HEK293 (cell line): ENCODE results near the gene TMEM130.

Source experiments
- HOXC10 ChIP-seq: sonication (generic); formaldehyde crosslinking; IDR thresholded peaks from 2 replicates; pipeline ENCODE4 v1.8.1; 2023; ENCODE audit warnings: mild to moderate bottlenecking, missing genetic modification reagents
- ZNF426 ChIP-seq: fragments of 450-650 bp; formaldehyde crosslinking; IDR thresholded peaks from 2 replicates; pipeline ENCODE4 v1.5.1; 2017; ENCODE audit warnings: missing biosample characterization, missing genetic modification characterization, mild to moderate bottlenecking, inconsistent platforms, moderate library complexity
- ZNF670 ChIP-seq: fragments of 450-650 bp; formaldehyde crosslinking; IDR thresholded peaks from 2 replicates; pipeline ENCODE4 v1.5.1; 2016; ENCODE audit warnings: missing biosample characterization, missing genetic modification characterization, low read depth
- TF ChIP-seq, protein P1 (sequence below): fragments of 450-650 bp; formaldehyde crosslinking; IDR thresholded peaks from 2 replicates; pipeline ENCODE4 v1.5.1; 2016; ENCODE audit warnings: missing biosample characterization, missing genetic modification characterization
- TF ChIP-seq, protein P2 (sequence below): fragments of 450-650 bp; formaldehyde crosslinking; IDR thresholded peaks from 2 replicates; pipeline ENCODE4 v1.5.1; 2016; ENCODE audit warnings: missing biosample characterization, missing genetic modification characterization
- TF ChIP-seq, protein P3 (sequence below): fragments of 450-650 bp; formaldehyde crosslinking; IDR thresholded peaks from 2 replicates; pipeline ENCODE4 v1.5.1; 2016; ENCODE audit warnings: missing biosample characterization, missing genetic modification characterization
- TF ChIP-seq, protein P4 (sequence below): fragments of 450-650 bp; formaldehyde crosslinking; IDR thresholded peaks from 2 replicates; pipeline ENCODE4 v1.5.1; 2017; ENCODE audit warnings: missing biosample characterization, missing genetic modification characterization
- TF ChIP-seq, protein P5 (sequence below): fragments of 450-650 bp; formaldehyde crosslinking; IDR thresholded peaks from 2 replicates; pipeline ENCODE4 v1.5.1; 2016; ENCODE audit warnings: missing biosample characterization, missing genetic modification characterization

DNA sequence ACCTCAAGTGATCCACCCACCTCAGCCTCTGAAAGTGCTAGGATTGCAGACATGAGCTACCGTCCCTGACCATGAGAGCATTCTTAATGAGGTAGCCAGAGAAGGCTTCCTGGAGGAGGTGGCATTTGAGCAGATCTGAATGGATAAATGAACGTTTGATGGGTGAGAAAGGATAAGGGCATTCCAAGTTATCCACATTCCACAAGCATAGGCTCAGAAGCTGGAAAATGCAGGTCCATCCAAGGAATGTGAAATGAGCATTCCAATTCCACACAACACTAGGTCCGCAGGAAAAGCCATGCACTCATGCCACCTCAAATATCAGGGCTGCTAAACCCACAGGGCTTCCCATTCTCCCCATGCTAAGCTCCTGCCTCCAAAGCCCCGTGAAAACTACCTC is 17.0 kb downstream of the TMEM130 start:
- TF ChIP-seq HOXC10 (CRISPR knock-in tag) (no peak), ZNF670 (tag by site-specific recombination) (no peak), ZNF426 (tag by site-specific recombination) (no peak)
- TF ChIP-seq, protein P1, sequence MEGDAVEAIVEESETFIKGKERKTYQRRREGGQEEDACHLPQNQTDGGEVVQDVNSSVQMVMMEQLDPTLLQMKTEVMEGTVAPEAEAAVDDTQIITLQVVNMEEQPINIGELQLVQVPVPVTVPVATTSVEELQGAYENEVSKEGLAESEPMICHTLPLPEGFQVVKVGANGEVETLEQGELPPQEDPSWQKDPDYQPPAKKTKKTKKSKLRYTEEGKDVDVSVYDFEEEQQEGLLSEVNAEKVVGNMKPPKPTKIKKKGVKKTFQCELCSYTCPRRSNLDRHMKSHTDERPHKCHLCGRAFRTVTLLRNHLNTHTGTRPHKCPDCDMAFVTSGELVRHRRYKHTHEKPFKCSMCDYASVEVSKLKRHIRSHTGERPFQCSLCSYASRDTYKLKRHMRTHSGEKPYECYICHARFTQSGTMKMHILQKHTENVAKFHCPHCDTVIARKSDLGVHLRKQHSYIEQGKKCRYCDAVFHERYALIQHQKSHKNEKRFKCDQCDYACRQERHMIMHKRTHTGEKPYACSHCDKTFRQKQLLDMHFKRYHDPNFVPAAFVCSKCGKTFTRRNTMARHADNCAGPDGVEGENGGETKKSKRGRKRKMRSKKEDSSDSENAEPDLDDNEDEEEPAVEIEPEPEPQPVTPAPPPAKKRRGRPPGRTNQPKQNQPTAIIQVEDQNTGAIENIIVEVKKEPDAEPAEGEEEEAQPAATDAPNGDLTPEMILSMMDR (tag by site-specific recombination) = no peak
- TF ChIP-seq, protein P2, sequence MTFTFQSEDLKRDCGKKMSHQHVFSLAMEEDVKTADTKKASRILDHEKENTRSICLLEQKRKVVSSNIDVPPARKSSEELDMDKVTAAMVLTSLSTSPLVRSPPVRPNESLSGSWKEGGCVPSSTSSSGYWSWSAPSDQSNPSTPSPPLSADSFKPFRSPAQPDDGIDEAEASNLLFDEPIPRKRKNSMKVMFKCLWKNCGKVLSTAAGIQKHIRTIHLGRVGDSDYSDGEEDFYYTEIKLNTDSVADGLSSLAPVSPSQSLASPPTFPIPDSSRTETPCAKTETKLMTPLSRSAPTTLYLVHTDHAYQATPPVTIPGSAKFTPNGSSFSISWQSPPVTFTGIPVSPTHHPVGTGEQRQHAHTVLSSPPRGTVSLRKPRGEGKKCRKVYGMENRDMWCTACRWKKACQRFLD (tag by site-specific recombination) = no peak
- TF ChIP-seq, protein P3, sequence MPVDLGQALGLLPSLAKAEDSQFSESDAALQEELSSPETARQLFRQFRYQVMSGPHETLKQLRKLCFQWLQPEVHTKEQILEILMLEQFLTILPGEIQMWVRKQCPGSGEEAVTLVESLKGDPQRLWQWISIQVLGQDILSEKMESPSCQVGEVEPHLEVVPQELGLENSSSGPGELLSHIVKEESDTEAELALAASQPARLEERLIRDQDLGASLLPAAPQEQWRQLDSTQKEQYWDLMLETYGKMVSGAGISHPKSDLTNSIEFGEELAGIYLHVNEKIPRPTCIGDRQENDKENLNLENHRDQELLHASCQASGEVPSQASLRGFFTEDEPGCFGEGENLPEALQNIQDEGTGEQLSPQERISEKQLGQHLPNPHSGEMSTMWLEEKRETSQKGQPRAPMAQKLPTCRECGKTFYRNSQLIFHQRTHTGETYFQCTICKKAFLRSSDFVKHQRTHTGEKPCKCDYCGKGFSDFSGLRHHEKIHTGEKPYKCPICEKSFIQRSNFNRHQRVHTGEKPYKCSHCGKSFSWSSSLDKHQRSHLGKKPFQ = no peak
- TF ChIP-seq, protein P4, sequence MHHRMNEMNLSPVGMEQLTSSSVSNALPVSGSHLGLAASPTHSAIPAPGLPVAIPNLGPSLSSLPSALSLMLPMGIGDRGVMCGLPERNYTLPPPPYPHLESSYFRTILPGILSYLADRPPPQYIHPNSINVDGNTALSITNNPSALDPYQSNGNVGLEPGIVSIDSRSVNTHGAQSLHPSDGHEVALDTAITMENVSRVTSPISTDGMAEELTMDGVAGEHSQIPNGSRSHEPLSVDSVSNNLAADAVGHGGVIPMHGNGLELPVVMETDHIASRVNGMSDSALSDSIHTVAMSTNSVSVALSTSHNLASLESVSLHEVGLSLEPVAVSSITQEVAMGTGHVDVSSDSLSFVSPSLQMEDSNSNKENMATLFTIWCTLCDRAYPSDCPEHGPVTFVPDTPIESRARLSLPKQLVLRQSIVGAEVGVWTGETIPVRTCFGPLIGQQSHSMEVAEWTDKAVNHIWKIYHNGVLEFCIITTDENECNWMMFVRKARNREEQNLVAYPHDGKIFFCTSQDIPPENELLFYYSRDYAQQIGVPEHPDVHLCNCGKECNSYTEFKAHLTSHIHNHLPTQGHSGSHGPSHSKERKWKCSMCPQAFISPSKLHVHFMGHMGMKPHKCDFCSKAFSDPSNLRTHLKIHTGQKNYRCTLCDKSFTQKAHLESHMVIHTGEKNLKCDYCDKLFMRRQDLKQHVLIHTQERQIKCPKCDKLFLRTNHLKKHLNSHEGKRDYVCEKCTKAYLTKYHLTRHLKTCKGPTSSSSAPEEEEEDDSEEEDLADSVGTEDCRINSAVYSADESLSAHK (tag by site-specific recombination) = no peak
- TF ChIP-seq, protein P5, sequence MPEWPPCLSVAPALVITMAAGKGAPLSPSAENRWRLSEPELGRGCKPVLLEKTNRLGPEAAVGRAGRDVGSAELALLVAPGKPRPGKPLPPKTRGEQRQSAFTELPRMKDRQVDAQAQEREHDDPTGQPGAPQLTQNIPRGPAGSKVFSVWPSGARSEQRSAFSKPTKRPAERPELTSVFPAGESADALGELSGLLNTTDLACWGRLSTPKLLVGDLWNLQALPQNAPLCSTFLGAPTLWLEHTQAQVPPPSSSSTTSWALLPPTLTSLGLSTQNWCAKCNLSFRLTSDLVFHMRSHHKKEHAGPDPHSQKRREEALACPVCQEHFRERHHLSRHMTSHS (tag by site-specific recombination) = no peak
